ENCODE measurements around the gene RBMS1. TPM values are rescaled to one million over a fixed set of nuclear protein-coding genes. Genes with fewer than 3 reads are reported as not detected.
"Not testable (repeated sequence)": the region's sequence is repeated elsewhere in the genome, so short reads cannot be mapped to it uniquely, and the experiment has no call there.

RBMS1 gene
- total RNA-seq, 1 donor from 2014 or later, result 73.7 TPM

DNA sequence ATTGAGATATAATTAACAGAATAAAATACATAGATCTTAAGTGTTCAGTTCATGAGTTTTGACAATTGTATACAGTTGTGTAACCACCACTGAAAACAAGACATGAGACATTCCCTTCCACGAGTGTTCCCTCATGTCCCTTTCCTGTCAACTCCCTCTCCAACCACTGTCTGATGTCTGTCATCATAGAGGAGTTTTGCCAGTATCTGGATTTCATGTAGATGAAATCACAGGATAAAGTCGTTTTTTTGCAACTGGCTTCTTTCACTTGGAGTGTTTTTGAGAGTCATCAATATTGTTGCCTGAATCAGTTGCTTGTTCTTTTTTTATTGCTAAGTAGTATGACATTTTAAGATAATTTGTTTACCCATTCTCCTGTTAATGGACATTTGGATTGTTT is 52.7 kb downstream of the RBMS1 start:
- TF ChIP-seq CTCF (conservative IDR thresholded peaks at IDR 0.05), result no peak
- Mint-ChIP-seq H3K9me3 (peaks cover 5% of the 10 kb centered on the region), H3K27ac (no peak overlapping the region), H3K4me3 (no peak overlapping the region), H3K27me3 (no peaks in the 10 kb centered on the region), H3K4me1 (ENCODE audit: unreplicated experiment) (no peaks in the 10 kb centered on the region), H3K36me3 (peaks cover 31% of the 10 kb centered on the region)
- no peak for DNase-seq (ENCODE audit: extremely low spot score, unreplicated experiment)

DNA sequence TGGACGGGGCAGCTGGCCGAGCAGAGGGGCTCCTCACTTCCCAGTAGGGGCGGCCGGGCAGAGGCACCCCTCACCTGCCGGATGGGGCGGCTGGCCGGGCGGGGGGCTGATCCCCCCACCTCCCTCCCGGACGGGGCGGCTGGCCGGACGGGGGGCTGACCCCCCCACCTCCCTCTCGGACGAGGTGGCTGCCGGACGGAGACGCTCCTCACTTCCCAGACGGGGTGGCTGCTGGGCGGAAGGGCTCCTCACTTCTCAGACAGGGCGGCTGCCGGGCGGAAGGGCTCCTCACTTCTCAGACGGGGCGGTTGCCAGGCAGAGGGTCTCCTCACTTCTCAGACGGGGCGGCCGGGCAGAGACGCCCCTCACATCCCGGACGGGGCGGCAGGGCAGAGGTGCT is 54.6 kb downstream of the RBMS1 start:
- not testable (repeated sequence) for H3K27me3 Mint-ChIP-seq; H3K4me1 Mint-ChIP-seq (ENCODE audit: unreplicated experiment); H3K4me3 Mint-ChIP-seq; DNase-seq (ENCODE audit: extremely low spot score, unreplicated experiment); H3K27ac Mint-ChIP-seq; H3K9me3 Mint-ChIP-seq
- peaks cover 26% of the 10 kb centered on the region for H3K36me3 Mint-ChIP-seq

- Mint-ChIP-seq H3K36me3 (peaks cover 20% of the 10 kb centered on the region), H3K4me3 (no peak overlapping the region), H3K27me3 (no peaks in the 10 kb centered on the region), H3K9me3 (peaks cover 5% of the 10 kb centered on the region), H3K27ac (no peak overlapping the region), H3K4me1 (ENCODE audit: unreplicated experiment) (peaks cover 5% of the 10 kb centered on the region)
- no peak for DNase-seq (ENCODE audit: extremely low spot score, unreplicated experiment)
- no peak for TF ChIP-seq CTCF (conservative IDR thresholded peaks at IDR 0.05)
Observed at GRCh38 chr2:160437273-160437672, 56.3 kb downstream of the RBMS1 start.

DNA sequence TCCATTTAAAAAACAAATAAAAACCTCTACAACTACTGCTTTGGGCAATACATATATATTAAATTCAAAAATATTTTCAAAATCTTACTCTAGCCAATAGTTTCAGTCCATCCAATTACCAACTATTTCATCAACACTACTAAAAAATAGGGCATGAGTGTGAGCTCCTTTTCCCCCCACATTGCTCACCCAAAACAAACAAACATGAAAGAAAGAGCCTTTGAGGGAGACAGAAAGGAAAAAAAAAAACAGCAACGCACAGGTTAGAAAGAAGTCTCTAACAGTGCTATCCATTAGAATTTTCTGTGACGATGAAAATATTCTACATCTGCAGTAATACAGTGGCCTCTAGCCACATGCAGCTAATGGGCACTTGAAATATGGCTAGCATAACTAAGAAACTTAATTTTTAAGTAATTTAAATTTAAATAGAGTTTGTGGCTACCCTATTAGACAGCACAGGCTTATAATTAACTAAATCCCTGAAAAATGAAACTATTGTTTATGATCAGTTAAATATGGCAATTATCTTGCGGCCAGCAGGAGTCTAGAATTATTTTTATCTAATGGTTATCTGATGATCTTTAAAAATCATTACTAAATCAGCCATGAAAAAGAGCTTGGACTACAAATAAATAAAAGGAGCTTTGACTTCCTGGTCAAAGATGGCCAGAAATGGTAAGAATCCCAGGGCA is 59.2 kb downstream of the RBMS1 start:
- Mint-ChIP-seq H3K9me3 (peaks cover 4% of the 10 kb centered on the region), H3K27ac (no peak overlapping the region), H3K36me3 (peaks cover 35% of the 10 kb centered on the region), H3K4me1 (ENCODE audit: unreplicated experiment) (peaks cover 5% of the 10 kb centered on the region), H3K4me3 (no peak overlapping the region), H3K27me3 (no peaks in the 10 kb centered on the region)
- TF ChIP-seq CTCF (conservative IDR thresholded peaks at IDR 0.05), result no peak
- DNase-seq (ENCODE audit: extremely low spot score, unreplicated experiment), result no peak

DNA sequence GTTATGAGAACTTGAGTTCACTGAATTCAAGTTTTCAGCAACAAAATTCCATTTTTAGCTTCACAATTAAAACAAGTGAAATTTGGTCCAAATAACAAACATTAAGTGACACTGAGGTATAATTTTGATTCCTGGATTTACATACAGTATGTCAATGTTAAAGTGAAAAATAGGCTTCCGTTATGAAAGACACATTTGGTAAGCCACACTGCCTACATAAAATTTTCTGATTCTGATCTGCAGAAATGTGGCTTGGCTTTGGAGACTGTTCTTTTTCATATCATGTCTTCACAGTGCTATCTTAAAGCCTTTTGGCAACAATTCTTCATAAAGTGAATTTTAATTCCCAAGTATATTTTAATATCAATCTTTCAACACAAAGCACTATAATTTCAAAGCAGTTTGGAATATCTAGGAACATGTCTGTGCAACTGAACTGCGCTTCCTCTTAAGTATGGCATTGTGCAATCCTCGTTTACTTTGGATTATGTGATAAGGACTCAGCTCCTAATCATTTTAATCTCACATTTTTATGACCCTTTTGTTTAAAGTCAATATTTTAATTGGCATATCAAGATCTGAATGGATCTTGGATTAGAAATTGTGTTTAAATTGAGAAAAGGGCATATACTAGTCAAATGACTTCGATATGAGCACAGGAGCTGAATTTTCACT is 60.0 kb downstream of the RBMS1 start:
- Mint-ChIP-seq H3K27ac (no peak overlapping the region), H3K4me1 (ENCODE audit: unreplicated experiment) (peaks cover 5% of the 10 kb centered on the region), H3K27me3 (no peaks in the 10 kb centered on the region), H3K4me3 (no peak overlapping the region), H3K9me3 (peaks cover 4% of the 10 kb centered on the region), H3K36me3 (peaks cover 35% of the 10 kb centered on the region)
- no peak for TF ChIP-seq CTCF (conservative IDR thresholded peaks at IDR 0.05)
- DNase-seq (ENCODE audit: extremely low spot score, unreplicated experiment), result no peak

GRCh38 chr2:160432633-160433032 is 61.0 kb downstream of the RBMS1 start:
- Mint-ChIP-seq H3K27ac (no peak overlapping the region), H3K36me3 (peaks cover 39% of the 10 kb centered on the region)

More at GRCh38 chr2:160432633-160433032, 61.0 kb downstream of the RBMS1 start:
- no peak for TF ChIP-seq CTCF (conservative IDR thresholded peaks at IDR 0.05)
- H3K4me3 Mint-ChIP-seq, result no peak overlapping the region
- H3K4me1 Mint-ChIP-seq (ENCODE audit: unreplicated experiment), result peaks cover 14% of the 10 kb centered on the region
- H3K9me3 Mint-ChIP-seq, result peaks cover 4% of the 10 kb centered on the region
- DNase-seq (ENCODE audit: extremely low spot score, unreplicated experiment), result no peak
- no peaks in the 10 kb centered on the region for H3K27me3 Mint-ChIP-seq

Measured in type B pancreatic cell (in vitro differentiated cells).